Glomerular endothelial cell (primary cell): ENCODE measurements around the gene NEK6. TPM values are rescaled to one million over a fixed set of nuclear protein-coding genes. Genes with fewer than 3 reads are reported as not detected.

Experiments used
- DNase-seq: peaks from one replicate; pipeline ENCODE4 v3.0.0-alpha.2; 2011; ENCODE audit warnings: low read depth, low spot score; ENCODE audit errors: extremely low read depth
- total RNA-seq: library from RNA; depleted of rRNA; stranded (reverse); fragments of >200 nt; gene quantifications from 2 replicates; pipeline ENCODE4 v1.2.3, GENCODE V29; 2015

Gene NEK6
- total RNA-seq, 1 donor from 2014 or later = 53.8 TPM

DNA sequence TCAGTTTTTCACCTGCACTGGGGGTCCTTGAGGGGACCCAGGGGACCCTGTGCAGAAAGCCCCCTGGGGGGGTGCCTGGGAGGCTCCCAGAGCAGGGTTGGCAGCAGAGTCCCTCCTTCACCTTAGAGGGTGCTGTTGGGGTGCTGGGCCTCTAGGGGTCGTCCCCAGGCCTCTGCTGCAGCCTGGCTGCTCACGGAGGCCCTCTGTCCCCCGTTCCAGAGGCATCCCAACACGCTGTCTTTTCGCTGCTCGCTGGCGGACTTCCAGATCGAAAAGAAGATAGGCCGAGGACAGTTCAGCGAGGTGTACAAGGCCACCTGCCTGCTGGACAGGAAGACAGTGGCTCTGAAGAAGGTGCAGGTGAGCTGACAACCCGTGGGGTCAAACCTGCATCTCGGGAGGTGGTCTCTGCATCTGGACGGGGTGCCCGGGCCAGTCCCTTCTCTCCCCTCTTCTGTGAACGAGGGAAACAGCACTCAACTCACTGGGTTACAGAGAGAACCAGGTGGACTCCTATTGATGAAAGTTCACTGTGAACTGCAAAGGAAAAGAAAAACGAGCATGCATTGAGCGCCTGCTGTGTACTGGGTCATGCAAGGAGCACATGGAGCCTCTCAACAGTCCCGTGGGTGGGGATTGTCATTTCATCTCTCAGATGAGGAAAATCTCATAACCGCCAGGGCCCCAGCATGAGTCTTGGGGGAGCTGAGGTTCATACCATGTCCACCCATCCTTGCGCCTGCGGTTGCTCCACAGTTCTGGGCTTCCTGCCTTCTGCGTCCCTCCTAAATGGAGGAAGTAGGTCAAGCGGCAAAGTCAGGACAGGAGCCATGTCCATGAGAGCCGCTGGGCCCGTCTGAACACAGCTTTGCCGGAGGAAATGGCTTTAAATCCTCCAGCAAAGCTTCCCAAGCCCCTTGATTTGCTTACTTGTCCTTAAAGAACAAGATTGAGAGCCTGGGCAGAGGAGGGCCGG lies 54.8 kb downstream of the NEK6 start:
- DNase-seq = no peak

DNA sequence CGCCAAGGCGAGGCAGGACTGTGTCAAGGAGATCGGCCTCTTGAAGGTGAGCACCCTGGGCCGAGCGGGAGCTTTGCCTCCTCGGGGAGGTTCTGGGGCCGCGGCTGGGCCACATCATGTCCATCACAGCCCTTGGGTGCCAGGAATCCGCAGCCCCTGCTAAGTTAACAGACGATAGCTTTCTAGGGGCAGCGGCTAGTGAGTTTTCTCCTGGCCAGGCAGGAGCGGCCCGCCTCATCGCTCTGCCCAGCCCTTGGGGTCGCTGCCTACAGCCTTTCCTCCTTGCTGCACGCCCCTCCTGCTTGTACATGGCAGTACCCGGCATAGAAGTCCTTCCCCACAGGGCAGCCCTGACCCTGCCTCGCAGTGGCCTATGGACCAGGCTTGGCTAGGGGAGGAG lies 56.2 kb downstream of the NEK6 start:
- DNase-seq = no peak

DNA sequence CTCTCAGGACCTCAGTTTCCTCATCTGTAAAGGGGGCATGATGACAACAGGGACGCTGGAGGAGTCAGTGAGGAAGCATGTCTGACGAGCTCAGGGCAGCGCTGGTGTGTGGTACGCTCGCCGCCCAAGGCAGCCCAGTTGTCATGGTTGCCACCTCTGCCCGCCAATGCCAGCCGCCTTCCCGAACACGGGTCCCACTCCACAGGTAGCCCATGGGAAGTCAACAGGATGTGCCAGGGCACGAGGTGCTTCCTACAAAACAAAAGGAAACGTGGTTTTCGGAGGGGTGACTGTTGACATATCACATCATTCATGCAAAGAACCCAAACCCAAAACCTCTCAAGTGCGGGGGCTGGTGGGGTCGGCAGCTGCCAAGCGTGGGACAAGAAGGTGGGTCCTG lies 58.1 kb downstream of the NEK6 start:
- no peak for DNase-seq

- DNase-seq = no peak
Observed at GRCh38 chr9:124320062-124320973, 62.6 kb downstream of the NEK6 start.

DNA sequence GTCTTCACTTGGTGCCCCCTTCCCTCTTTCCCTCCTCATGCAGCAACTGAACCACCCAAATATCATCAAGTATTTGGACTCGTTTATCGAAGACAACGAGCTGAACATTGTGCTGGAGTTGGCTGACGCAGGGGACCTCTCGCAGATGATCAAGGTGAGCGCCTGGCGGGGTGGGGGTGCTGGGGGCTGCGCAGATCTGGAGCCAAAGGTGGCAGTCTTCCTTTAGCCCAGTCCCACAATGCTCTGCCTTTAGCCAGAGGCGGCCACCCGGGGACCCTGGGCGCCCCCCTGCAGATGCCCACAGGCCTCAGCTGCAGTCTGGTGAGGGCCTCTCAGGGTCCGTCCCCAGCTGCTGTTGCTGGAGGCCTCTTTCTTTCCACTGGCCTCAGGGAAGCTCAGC lies 63.7 kb downstream of the NEK6 start:
- DNase-seq = no peak

DNA sequence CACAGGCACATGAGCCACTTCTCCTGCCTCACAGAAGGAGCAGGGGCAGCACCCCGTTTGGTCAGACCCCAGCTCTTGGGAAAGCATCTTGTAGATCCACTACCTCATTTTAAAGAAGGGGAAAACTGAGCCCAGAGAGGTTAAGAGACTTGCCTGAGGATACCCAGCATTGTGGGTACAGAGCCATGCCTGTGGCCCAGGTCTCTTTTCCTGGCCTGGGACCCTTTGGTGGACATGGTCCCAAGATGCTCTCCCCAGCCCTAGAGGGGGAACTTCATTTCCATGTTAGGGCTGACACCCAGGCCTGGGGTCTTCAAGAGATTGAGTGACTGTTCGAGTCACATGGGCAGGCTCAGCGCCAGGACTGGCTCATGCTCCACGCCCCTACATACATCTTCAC lies 64.2 kb downstream of the NEK6 start:
- DNase-seq = no peak

GRCh38 chr9:124322618-124323432 lies 65.1 kb downstream of the NEK6 start:
- DNase-seq = no peak

- no peak for DNase-seq
Observed at GRCh38 chr9:124323904-124324303, 66.2 kb downstream of the NEK6 start.

DNA sequence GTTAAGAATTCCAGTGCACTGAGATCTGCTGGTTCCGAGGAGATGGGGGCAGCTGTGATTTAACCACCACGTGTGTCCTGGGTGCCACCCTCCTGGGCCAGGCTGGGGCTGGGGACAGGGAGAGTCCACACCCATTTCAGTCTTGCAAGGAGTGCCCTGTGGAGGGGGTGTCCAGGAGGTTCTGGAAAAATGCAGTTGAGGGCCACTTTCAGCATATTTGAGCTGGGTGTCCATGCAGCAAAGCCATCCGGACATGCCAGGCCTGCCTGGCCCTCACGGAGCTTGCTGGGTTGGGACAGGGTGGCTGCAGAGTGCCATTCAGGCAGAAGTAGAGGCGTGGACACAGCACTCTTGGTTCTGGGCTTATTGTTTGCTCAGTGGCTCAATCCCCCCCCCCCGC lies 68.1 kb downstream of the NEK6 start:
- DNase-seq = no peak

- no peak for DNase-seq
Observed at GRCh38 chr9:124326378-124326777, 68.6 kb downstream of the NEK6 start.

DNA sequence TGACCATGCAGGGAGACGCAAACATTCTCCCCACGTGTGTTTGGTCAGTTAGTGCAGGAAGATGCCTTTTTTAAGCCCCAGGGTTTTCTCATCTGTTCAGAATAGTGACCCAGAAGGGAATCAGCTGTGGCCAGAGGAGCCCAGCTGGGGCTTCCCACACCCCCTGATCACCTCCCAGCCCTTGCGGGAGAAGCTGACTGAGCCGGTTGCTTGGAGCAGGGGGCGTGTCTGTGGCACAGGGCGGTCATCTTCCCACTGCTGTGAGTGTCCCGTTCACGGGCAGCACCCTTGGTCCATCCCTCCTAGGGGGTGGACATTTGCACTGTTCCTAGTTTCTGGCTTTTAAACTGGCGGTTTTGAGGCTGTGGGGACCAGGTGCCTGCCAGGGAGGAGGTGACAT lies 69.7 kb downstream of the NEK6 start:
- DNase-seq = no peak

- no peak for DNase-seq
Observed at GRCh38 chr9:124328285-124328684, 70.5 kb downstream of the NEK6 start.

GRCh38 chr9:124329206-124329792 lies 71.5 kb downstream of the NEK6 start:
- no peak for DNase-seq

- DNase-seq = no peak
Observed at GRCh38 chr9:124330011-124330697, 72.4 kb downstream of the NEK6 start.

GRCh38 chr9:124331580-124331979 lies 73.8 kb downstream of the NEK6 start:
- no peak for DNase-seq

- DNase-seq = no peak
Observed at GRCh38 chr9:124332361-124333202, 74.8 kb downstream of the NEK6 start.

GRCh38 chr9:124333203-124333579 lies 75.4 kb downstream of the NEK6 start:
- no peak for DNase-seq

DNA sequence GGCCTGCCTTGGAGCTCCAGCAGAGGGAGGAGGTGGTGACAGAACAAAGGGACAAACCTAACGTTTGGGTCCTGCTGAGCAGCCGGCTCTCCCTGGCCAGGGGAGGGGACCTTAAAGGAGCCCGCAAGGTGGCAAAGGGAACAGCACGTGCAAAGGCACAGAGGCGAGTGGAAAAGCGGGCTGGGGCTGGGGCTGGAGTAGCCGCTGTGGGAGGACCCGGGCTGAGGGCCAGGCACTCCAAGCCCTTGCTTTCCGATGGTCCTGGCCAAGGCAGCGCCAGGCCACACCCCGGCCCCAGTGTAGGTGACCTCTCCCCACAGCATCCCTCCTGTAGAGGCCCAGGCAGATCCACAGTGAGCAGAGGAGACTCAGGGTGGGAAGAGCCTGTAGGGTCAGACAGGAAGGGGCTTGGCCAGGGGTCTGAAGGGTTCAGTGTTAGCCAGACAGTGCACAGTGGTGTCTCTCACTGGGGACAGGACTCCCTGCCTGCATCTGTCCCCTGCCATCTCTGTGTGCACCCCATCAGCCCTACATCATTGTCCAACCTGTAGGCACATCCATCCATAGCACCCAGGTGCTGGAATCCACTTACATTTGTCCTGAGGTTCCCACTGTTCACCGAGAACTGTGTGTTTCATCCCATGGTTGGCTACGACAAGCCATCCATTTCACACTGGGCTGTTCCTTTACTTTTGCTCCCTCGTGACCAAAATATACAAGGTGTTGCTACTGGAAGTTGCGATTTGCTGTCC lies 77.0 kb downstream of the NEK6 start:
- DNase-seq = no peak
